Left ventricle myocardium inferior (tissue), 1 donor: ENCODE data around the gene PRRC1. TPM values are rescaled to one million over a fixed set of nuclear protein-coding genes. Genes with fewer than 3 reads are reported as not detected.

Experiments used
- DNase-seq: peaks from one replicate; pipeline ENCODE4 v3.0.0-alpha.2; 2020
- H3K27ac ChIP-seq: fragments of 200-600 bp; replicated peaks from 2 replicates; pipeline ENCODE4 v1.8.0; 2021
- H3K27me3 ChIP-seq: fragments of 200-600 bp; 2 replicates; pipeline ENCODE4 v1.8.0; 2021; ENCODE audit warnings: low read depth
- H3K36me3 ChIP-seq: fragments of 200-600 bp; 2 replicates; pipeline ENCODE4 v1.8.0; 2021
- H3K4me1 ChIP-seq: fragments of 200-600 bp; 2 replicates; pipeline ENCODE4 v1.8.0; 2021
- H3K4me3 ChIP-seq: fragments of 200-600 bp; 2 replicates; pipeline ENCODE4 v1.8.0; 2021; ENCODE audit warnings: mild to moderate bottlenecking, moderate library complexity
- H3K9me3 ChIP-seq: fragments of 200-600 bp; replicated peaks from 2 replicates; pipeline ENCODE4 v1.8.0; 2021
- CTCF ChIP-seq: fragments of 200-600 bp; IDR thresholded peaks from 2 replicates; pipeline ENCODE4 v1.8.0; 2021; ENCODE audit warnings: antibody characterized with exemption, mild to moderate bottlenecking, borderline replicate concordance
- intact Hi-C: fragments of 100-400 bp; cut with micrococcal nuclease; formaldehyde crosslinking; loops from one replicate; pipeline ENCODE4 v1.11.0; 2022
- total RNA-seq: library from RNA; stranded (reverse); fragmentation: NEBNext Ultra II Directional; extraction: Animal tissue kit (Norgen Biotek cat#: 25700); gene quantifications from one replicate; pipeline ENCODE4 v1.2.1, GENCODE V29; 2021
- donor health status: DM: no; HTN: yes; CAD: no; lungs with severe emphysema.

Gene PRRC1
- total RNA-seq, 1 donor from 2014 or later: 19.6 TPM

GRCh38 chr5:127549551-127549950 lies 32.1 kb downstream of the PRRC1 start:
- Histone ChIP-seq H3K27me3 (no peaks in the 10 kb centered on the region), H3K36me3 (peaks cover 48% of the 10 kb centered on the region), H3K9me3 (peaks cover 3% of the 10 kb centered on the region), H3K27ac (no peak overlapping the region), H3K4me1 (no peaks in the 10 kb centered on the region), H3K4me3 (no peak overlapping the region)
- intact Hi-C loops: no loop called here
- DNase-seq: no peak
- no peak for TF ChIP-seq CTCF

- peaks cover 42% of the 10 kb centered on the region for H3K36me3 ChIP-seq
- no peaks in the 10 kb centered on the region for H3K4me1 ChIP-seq
- no peaks in the 10 kb centered on the region for H3K27me3 ChIP-seq
- H3K27ac ChIP-seq: no peak overlapping the region
- intact Hi-C loops: no loop called here
- no peak for DNase-seq
- H3K4me3 ChIP-seq: no peak overlapping the region
- TF ChIP-seq CTCF: no peak
- H3K9me3 ChIP-seq: no peaks in the 10 kb centered on the region
Measured at GRCh38 chr5:127550652-127551409, 33.4 kb downstream of the PRRC1 start.

GRCh38 chr5:127551410-127552041 lies 34.1 kb downstream of the PRRC1 start:
- H3K27me3 ChIP-seq: no peaks in the 10 kb centered on the region
- TF ChIP-seq CTCF: no peak
- no peaks in the 10 kb centered on the region for H3K9me3 ChIP-seq
- intact Hi-C loops: no loop called here
- H3K36me3 ChIP-seq: peaks cover 41% of the 10 kb centered on the region
- no peak overlapping the region for H3K27ac ChIP-seq
- DNase-seq: no peak
- H3K4me3 ChIP-seq: no peak overlapping the region
- no peaks in the 10 kb centered on the region for H3K4me1 ChIP-seq

- Histone ChIP-seq H3K4me3 (no peak overlapping the region), H3K4me1 (no peaks in the 10 kb centered on the region), H3K9me3 (no peaks in the 10 kb centered on the region), H3K36me3 (peaks cover 27% of the 10 kb centered on the region), H3K27me3 (no peaks in the 10 kb centered on the region), H3K27ac (no peak overlapping the region)
- DNase-seq: no peak
- intact Hi-C loops: no loop called here
- no peak for TF ChIP-seq CTCF
Measured at GRCh38 chr5:127555826-127556225, 38.4 kb downstream of the PRRC1 start.

DNA sequence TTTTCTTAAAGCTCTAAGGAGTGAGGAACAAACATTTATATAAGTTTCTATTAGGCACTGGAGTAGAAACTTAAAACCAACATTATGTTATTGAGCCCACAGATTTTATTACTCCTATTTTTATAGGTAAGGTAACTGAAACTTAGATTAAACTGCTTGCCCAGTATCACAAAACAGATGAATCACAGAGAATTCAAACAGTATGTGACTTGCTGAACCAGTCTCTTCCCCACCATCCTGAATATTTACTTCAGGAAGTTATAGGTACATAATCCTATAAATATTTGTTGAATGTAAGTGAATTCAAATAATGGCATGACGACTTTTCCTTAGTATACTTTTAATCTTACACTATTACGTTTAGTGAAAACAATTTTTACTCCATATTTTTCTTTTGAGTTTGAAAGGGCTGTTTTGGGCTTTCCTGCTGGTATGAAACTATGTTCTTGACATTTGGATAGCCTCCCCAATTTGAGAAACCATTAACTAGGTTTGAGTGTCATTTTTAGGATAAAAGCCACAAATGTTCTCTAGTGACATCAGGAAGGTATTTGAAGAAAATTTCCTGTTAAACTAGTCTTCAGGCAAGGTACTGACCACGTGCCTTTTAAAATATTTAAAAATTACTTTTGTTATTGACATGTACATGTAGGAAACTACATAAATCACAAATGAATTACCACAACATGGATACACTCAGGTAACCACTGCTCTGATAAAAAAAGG lies 39.3 kb downstream of the PRRC1 start:
- TF ChIP-seq CTCF: no peak
- Histone ChIP-seq H3K4me1 (no peaks in the 10 kb centered on the region), H3K9me3 (no peaks in the 10 kb centered on the region), H3K27ac (no peak overlapping the region), H3K36me3 (peaks cover 24% of the 10 kb centered on the region), H3K4me3 (no peak overlapping the region), H3K27me3 (no peaks in the 10 kb centered on the region)
- no peak for DNase-seq
- intact Hi-C loops: no loop called here
